DND-41 (cell line): ENCODE measurements around the gene TNFRSF8.
"Not testable (repeated sequence)": the region's sequence is repeated elsewhere in the genome, so short reads cannot be mapped to it uniquely, and the experiment has no call there.

Experiments used
- ATAC-seq: fragments of 200-7000 bp; cut with Tn5 transposase; 3 replicates; pipeline ENCODE4 v1.9.1; 2021; ENCODE audit warnings: low read depth; ENCODE audit not compliant: insufficient read depth
- DNase-seq: peaks from one replicate; pipeline ENCODE4 v3.0.0-alpha.2; 2020
- H2AFZ ChIP-seq: 2 replicates; pipeline ENCODE4 v1.6.0; 2012; ENCODE audit warnings: low read depth, low read length
- H3K27ac ChIP-seq: 2 replicates; pipeline ENCODE4 v1.5.1; 2012; ENCODE audit warnings: low read length, inconsistent platforms
- H3K27me3 ChIP-seq: fragments of 200-600 bp; sonication (generic); 2 replicates; pipeline ENCODE4 v1.6.0; 2012; ENCODE audit warnings: low read length, mild to moderate bottlenecking, inconsistent platforms; ENCODE audit not compliant: insufficient read depth, poor library complexity
- H3K36me3 ChIP-seq: 2 replicates; pipeline ENCODE4 v1.5.1; 2012; ENCODE audit warnings: low read length, inconsistent platforms; ENCODE audit not compliant: insufficient read depth
- H3K4me1 ChIP-seq: 2 replicates; pipeline ENCODE4 v1.5.1; 2012; ENCODE audit warnings: mild to moderate bottlenecking, low read length; ENCODE audit not compliant: insufficient read depth
- H3K4me2 ChIP-seq: 2 replicates; pipeline ENCODE4 v1.6.0; 2012; ENCODE audit warnings: mild to moderate bottlenecking, moderate library complexity, low read length, inconsistent platforms; ENCODE audit not compliant: insufficient read depth
- H3K4me3 ChIP-seq, 2 experiments: fragments of 200-600 bp in 1 of 2; shearing (Covaris generic) in 1 of 2; 2 replicates each; pipeline ENCODE4 v1.5.1; 2012 to 2016; ENCODE audit warnings: inconsistent platforms in 2 of 2, low read length in 2 of 2, mild to moderate bottlenecking in 2 of 2, low read depth in 1 of 2, moderate library complexity in 1 of 2
- H3K79me2 ChIP-seq: 2 replicates; pipeline ENCODE4 v1.6.0; 2012; ENCODE audit warnings: low read length, inconsistent platforms; ENCODE audit not compliant: insufficient read depth
- H3K9ac ChIP-seq: 2 replicates; pipeline ENCODE4 v1.6.0; 2012; ENCODE audit warnings: low read depth, mild to moderate bottlenecking, inconsistent platforms, low read length, moderate library complexity
- H3K9me3 ChIP-seq: 2 replicates; pipeline ENCODE4 v1.5.1; 2012; ENCODE audit warnings: low read length, moderate library complexity, mild to moderate bottlenecking, inconsistent platforms; ENCODE audit not compliant: insufficient read depth, severe bottlenecking
- H4K20me1 ChIP-seq: 2 replicates; pipeline ENCODE4 v1.6.0; 2012; ENCODE audit warnings: low read length; ENCODE audit not compliant: insufficient read depth
- CTCF ChIP-seq: IDR thresholded peaks from 2 replicates; pipeline ENCODE4 v1.5.1; 2012; ENCODE audit warnings: borderline replicate concordance, low read length, moderate library complexity, mild to moderate bottlenecking; ENCODE audit not compliant: poor library complexity, severe bottlenecking; ENCODE audit errors: extremely low read depth
- EZH2 ChIP-seq: IDR thresholded peaks from 3 replicates; pipeline ENCODE4 v1.6.1; 2012; ENCODE audit warnings: borderline replicate concordance, low read depth, mild to moderate bottlenecking, moderate library complexity, low read length, inconsistent platforms; ENCODE audit not compliant: severe bottlenecking

Gene TNFRSF8

GRCh38 chr1:12032161-12032621 is 30.9 kb upstream of the TNFRSF8 start:
- H3K4me3 ChIP-seq = no peak overlapping the region
- H3K27me3 ChIP-seq = no peaks in the 10 kb centered on the region
- no peaks in the 10 kb centered on the region for H3K9me3 ChIP-seq
- no peak for DNase-seq
- H4K20me1 ChIP-seq = peaks cover 4% of the 10 kb centered on the region; the same call in 1 of the 2 replicates
- ATAC-seq = no peak
- no peaks in the 10 kb centered on the region for H3K79me2 ChIP-seq
- H3K4me1 ChIP-seq = no peaks in the 10 kb centered on the region
- H3K9ac ChIP-seq = no peak overlapping the region
- H2AFZ ChIP-seq = no peak overlapping the region
- no peak overlapping the region for H3K27ac ChIP-seq
- H3K4me2 ChIP-seq = no peak overlapping the region
- TF ChIP-seq CTCF = no peak
- no peak for TF ChIP-seq EZH2
- peaks cover 49% of the 10 kb centered on the region for H3K36me3 ChIP-seq

GRCh38 chr1:12033441-12033840 is 29.7 kb upstream of the TNFRSF8 start:
- H4K20me1 ChIP-seq, ATAC-seq, H3K4me2 ChIP-seq, H3K4me3 ChIP-seq, DNase-seq, H3K27me3 ChIP-seq, H2AFZ ChIP-seq, H3K9ac ChIP-seq, H3K4me1 ChIP-seq, H3K79me2 ChIP-seq, H3K9me3 ChIP-seq, H3K27ac ChIP-seq: not testable (repeated sequence)
- H3K36me3 ChIP-seq = peaks cover 37% of the 10 kb centered on the region

- peaks cover 4% of the 10 kb centered on the region; the same call in 1 of the 2 replicates for H4K20me1 ChIP-seq
- H3K4me2 ChIP-seq = no peak overlapping the region
- H3K79me2 ChIP-seq = no peaks in the 10 kb centered on the region
- H3K4me1 ChIP-seq = no peaks in the 10 kb centered on the region
- no peak overlapping the region for H3K4me3 ChIP-seq
- H3K9me3 ChIP-seq = no peaks in the 10 kb centered on the region
- H3K36me3 ChIP-seq = peaks cover 27% of the 10 kb centered on the region
- H2AFZ ChIP-seq = no peak overlapping the region
- no peak for DNase-seq
- no peak overlapping the region for H3K27ac ChIP-seq
- no peaks in the 10 kb centered on the region for H3K27me3 ChIP-seq
- no peak for TF ChIP-seq CTCF
- no peak for TF ChIP-seq EZH2
- no peak overlapping the region for H3K9ac ChIP-seq
- no peak for ATAC-seq
These were observed 28.7 kb upstream of the TNFRSF8 start for GRCh38 chr1:12034381-12034801.

- Histone ChIP-seq H3K4me2 (no peak overlapping the region), H3K4me3 (no peak overlapping the region), H3K27me3 (no peaks in the 10 kb centered on the region), H3K9ac (no peak overlapping the region), H2AFZ (no peak overlapping the region), H4K20me1 (peaks cover 4% of the 10 kb centered on the region; the same call in 1 of the 2 replicates), H3K79me2 (no peaks in the 10 kb centered on the region), H3K27ac (no peak overlapping the region), H3K36me3 (peaks cover 18% of the 10 kb centered on the region), H3K9me3 (no peaks in the 10 kb centered on the region), H3K4me1 (no peaks in the 10 kb centered on the region)
- ATAC-seq (no peak), DNase-seq (no peak)
- no peak for TF ChIP-seq EZH2
- TF ChIP-seq CTCF = no peak
These were observed 27.8 kb upstream of the TNFRSF8 start for GRCh38 chr1:12035312-12035711.
